ENCODE measurements around the gene C8G. TPM values are rescaled to one million over a fixed set of nuclear protein-coding genes. Genes with fewer than 3 reads are reported as not detected.

The C8G gene
- total and polyA plus RNA-seq, 9 of the 15 experiments (the other 6 are each of a cell fraction or from before 2014, with no cell fraction given) = 0.35 to 5.9 (median 2.7) TPM; not detected in 2

DNA sequence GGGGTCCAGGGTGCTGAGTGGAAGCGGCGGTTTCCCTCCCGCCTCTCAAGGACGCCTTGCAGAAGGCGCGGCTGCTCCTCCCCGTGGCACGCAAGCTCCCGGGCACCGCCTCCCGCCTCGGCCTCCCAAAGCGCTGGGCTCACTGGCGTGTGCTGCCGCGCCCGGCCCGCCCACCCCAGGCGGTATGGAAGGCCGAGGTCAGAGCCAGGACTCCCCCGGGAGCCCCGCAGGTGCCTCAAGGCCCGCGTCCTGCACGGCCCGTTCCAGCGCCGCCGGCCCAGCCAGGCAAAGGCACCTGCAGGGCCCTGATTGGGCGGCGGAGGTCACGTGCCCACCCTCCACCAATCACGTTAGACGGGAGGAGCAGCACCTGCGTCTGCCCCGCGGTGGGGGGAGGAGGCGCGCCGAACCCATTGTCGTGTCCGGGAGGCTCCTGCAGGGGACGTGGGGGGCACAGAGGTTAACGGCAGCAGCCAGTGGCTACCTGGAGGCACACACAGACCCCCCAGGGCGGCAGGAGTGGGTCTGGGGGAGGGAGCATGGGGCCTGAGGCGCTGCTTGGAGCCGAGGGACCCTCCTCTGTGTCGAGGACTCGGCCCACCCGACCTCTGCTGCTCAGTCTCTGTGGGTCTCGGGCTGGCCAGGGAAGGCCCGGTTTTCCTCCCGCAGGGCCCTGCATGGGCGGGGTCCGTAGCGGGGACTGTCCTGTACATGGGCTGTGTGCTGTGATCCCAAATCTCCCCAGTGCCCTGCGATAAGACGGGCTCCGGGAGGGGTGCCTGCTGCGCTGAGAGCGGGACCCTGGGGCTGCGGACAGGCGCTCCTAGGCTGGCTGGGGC is 5.0 kb downstream of the C8G start (continued):
- TF ChIP-seq, protein P1, sequence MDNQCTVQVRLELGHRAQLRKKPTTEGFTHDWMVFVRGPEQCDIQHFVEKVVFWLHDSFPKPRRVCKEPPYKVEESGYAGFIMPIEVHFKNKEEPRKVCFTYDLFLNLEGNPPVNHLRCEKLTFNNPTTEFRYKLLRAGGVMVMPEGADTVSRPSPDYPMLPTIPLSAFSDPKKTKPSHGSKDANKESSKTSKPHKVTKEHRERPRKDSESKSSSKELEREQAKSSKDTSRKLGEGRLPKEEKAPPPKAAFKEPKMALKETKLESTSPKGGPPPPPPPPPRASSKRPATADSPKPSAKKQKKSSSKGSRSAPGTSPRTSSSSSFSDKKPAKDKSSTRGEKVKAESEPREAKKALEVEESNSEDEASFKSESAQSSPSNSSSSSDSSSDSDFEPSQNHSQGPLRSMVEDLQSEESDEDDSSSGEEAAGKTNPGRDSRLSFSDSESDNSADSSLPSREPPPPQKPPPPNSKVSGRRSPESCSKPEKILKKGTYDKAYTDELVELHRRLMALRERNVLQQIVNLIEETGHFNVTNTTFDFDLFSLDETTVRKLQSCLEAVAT (IDR thresholded peaks at IDR 0.05) = no peak
- no peak for TF ChIP-seq KHSRP (IDR thresholded peaks at IDR 0.05)
- no peak for TF ChIP-seq JUND (IDR thresholded peaks at IDR 0.05; ENCODE audit: borderline replicate concordance, low read depth, low read length)
- TF ChIP-seq JUND (tag; IDR thresholded peaks at IDR 0.05; ENCODE audit: borderline replicate concordance, low read depth, low read length) = no peak
- TF ChIP-seq MAFK (IDR thresholded peaks at IDR 0.05; ENCODE audit: low read length) = no peak
- no peak for TF ChIP-seq MTF1 (CRISPR knock-in tag; IDR thresholded peaks at IDR 0.05; ENCODE audit: borderline replicate concordance)
- TF ChIP-seq, protein P2, sequence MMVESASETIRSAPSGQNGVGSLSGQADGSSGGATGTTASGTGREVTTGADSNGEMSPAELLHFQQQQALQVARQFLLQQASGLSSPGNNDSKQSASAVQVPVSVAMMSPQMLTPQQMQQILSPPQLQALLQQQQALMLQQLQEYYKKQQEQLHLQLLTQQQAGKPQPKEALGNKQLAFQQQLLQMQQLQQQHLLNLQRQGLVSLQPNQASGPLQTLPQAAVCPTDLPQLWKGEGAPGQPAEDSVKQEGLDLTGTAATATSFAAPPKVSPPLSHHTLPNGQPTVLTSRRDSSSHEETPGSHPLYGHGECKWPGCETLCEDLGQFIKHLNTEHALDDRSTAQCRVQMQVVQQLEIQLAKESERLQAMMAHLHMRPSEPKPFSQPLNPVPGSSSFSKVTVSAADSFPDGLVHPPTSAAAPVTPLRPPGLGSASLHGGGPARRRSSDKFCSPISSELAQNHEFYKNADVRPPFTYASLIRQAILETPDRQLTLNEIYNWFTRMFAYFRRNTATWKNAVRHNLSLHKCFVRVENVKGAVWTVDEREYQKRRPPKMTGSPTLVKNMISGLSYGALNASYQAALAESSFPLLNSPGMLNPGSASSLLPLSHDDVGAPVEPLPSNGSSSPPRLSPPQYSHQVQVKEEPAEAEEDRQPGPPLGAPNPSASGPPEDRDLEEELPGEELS (CRISPR knock-in tag; IDR thresholded peaks at IDR 0.05; ENCODE audit: borderline replicate concordance) = no peak
- TF ChIP-seq, protein P3, sequence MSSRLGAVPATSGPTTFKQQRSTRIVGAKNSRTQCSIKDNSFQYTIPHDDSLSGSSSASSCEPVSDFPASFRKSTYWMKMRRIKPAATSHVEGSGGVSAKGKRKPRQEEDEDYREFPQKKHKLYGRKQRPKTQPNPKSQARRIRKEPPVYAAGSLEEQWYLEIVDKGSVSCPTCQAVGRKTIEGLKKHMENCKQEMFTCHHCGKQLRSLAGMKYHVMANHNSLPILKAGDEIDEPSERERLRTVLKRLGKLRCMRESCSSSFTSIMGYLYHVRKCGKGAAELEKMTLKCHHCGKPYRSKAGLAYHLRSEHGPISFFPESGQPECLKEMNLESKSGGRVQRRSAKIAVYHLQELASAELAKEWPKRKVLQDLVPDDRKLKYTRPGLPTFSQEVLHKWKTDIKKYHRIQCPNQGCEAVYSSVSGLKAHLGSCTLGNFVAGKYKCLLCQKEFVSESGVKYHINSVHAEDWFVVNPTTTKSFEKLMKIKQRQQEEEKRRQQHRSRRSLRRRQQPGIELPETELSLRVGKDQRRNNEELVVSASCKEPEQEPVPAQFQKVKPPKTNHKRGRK (tag; IDR thresholded peaks at IDR 0.05) = no peak
- no peak for TF ChIP-seq ZNF384 (IDR thresholded peaks at IDR 0.05; ENCODE audit: low read depth, low read length)
- no peak for TF ChIP-seq SPI1 (IDR thresholded peaks at IDR 0.05; ENCODE audit: borderline replicate concordance, low read depth, low read length)
- TF ChIP-seq RBM39 (optimal IDR thresholded peaks at IDR 0.05; ENCODE audit: low read depth, low read length) = no peak
- TF ChIP-seq NR4A1 (CRISPR knock-in tag; IDR thresholded peaks at IDR 0.05) = no peak
- TF ChIP-seq NR4A1 (tag; IDR thresholded peaks at IDR 0.05) = peak; percentile 60; the same call in 1 of the 2 replicates
- no peak for TF ChIP-seq PHTF2 (CRISPR knock-in tag; IDR thresholded peaks at IDR 0.05)
- no peak for TF ChIP-seq MYBL2 (IDR thresholded peaks at IDR 0.05; ENCODE audit: low read depth)
- no peak for TF ChIP-seq MYBL2 (CRISPR knock-in tag; IDR thresholded peaks at IDR 0.05; ENCODE audit: borderline replicate concordance)
- TF ChIP-seq, protein P4, sequence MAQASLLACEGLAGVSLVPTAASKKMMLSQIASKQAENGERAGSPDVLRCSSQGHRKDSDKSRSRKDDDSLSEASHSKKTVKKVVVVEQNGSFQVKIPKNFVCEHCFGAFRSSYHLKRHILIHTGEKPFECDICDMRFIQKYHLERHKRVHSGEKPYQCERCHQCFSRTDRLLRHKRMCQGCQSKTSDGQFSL (CRISPR knock-in tag; IDR thresholded peaks at IDR 0.05) = peak; percentile 94
- TF ChIP-seq, protein P4 (tag; IDR thresholded peaks at IDR 0.05) = peak in 1 of 2 experiments; percentile 70; a peak in 2 of 4 replicates
